ENCODE data around the gene BEST2.
A peak's percentile ranks its signal among the peaks of the same experiment; 100 is the strongest.

BEST2 gene

GRCh38 chr19:12801466-12802266, 50.1 kb downstream of the BEST2 start, which contains the start of the genes PRDX2 and THSD8:
PRDX2 (minus strand) TSS chr19:12801800; CDS start chr19:12801261, 539 bp downstream.
THSD8 (plus strand) TSS chr19:12802069; CDS start chr19:12802072, 3 bp downstream.
- Histone ChIP-seq H3K36me3 (peaks cover 42% of the 10 kb centered on the region), H3K27ac (peak within 1 kb of the TSS; percentile 92), H3K27me3 (ENCODE audit: insufficient read depth, low read depth, severe bottlenecking) (no peaks in the 10 kb centered on the region), H3K9me3 (ENCODE audit: severe bottlenecking) (no peaks in the 10 kb centered on the region), H3K4me3 (ENCODE audit: low read depth, low read length) (peak within 1 kb of the TSS; percentile 86)
- TF ChIP-seq, protein P1, sequence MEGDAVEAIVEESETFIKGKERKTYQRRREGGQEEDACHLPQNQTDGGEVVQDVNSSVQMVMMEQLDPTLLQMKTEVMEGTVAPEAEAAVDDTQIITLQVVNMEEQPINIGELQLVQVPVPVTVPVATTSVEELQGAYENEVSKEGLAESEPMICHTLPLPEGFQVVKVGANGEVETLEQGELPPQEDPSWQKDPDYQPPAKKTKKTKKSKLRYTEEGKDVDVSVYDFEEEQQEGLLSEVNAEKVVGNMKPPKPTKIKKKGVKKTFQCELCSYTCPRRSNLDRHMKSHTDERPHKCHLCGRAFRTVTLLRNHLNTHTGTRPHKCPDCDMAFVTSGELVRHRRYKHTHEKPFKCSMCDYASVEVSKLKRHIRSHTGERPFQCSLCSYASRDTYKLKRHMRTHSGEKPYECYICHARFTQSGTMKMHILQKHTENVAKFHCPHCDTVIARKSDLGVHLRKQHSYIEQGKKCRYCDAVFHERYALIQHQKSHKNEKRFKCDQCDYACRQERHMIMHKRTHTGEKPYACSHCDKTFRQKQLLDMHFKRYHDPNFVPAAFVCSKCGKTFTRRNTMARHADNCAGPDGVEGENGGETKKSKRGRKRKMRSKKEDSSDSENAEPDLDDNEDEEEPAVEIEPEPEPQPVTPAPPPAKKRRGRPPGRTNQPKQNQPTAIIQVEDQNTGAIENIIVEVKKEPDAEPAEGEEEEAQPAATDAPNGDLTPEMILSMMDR (IDR thresholded peaks at IDR 0.05; ENCODE audit: low read depth, low read length) = 0 out of 2 replicates have a peak, but pooled peaks have one; percentile 2
- peak; percentile 82 for DNase-seq

GRCh38 chr19:12802267-12803106, 50.9 kb downstream of the BEST2 start:
- no peak for DNase-seq
- H3K9me3 ChIP-seq (ENCODE audit: severe bottlenecking) = no peaks in the 10 kb centered on the region
- H3K27me3 ChIP-seq (ENCODE audit: insufficient read depth, low read depth, severe bottlenecking) = no peaks in the 10 kb centered on the region
- TF ChIP-seq, protein P1 (IDR thresholded peaks at IDR 0.05; ENCODE audit: low read depth, low read length) = no peak
- H3K4me3 ChIP-seq (ENCODE audit: low read depth, low read length) = peak overlapping the region; percentile 86
- H3K36me3 ChIP-seq = peaks cover 41% of the 10 kb centered on the region
- peak overlapping the region; percentile 92 for H3K27ac ChIP-seq

- Histone ChIP-seq H3K27ac (no peak overlapping the region), H3K36me3 (peaks cover 45% of the 10 kb centered on the region), H3K9me3 (ENCODE audit: severe bottlenecking) (no peaks in the 10 kb centered on the region), H3K27me3 (ENCODE audit: insufficient read depth, low read depth, severe bottlenecking) (no peaks in the 10 kb centered on the region), H3K4me3 (ENCODE audit: low read depth, low read length) (no peak overlapping the region)
- DNase-seq = no peak
- TF ChIP-seq, protein P1 (IDR thresholded peaks at IDR 0.05; ENCODE audit: low read depth, low read length) = no peak
These were observed 52.5 kb downstream of the BEST2 start for GRCh38 chr19:12804051-12804450.

- peak within 1 kb of the TSS; percentile 90 for H3K27ac ChIP-seq
These were observed 54.9 kb downstream of the BEST2 start, which contains the start of gene RNASEH2A for GRCh38 chr19:12806242-12807081. RNASEH2A (plus strand) TSS chr19:12806584; CDS start chr19:12806674, 90 bp downstream.

More at GRCh38 chr19:12806242-12807081, 54.9 kb downstream of the BEST2 start, which contains the start of gene RNASEH2A:
- no peaks in the 10 kb centered on the region for H3K9me3 ChIP-seq (ENCODE audit: severe bottlenecking)
- TF ChIP-seq, protein P1 (IDR thresholded peaks at IDR 0.05; ENCODE audit: low read depth, low read length) = 0 out of 2 replicates have a peak, but pooled peaks have one; percentile 1
- H3K36me3 ChIP-seq = peaks cover 45% of the 10 kb centered on the region
- H3K27me3 ChIP-seq (ENCODE audit: insufficient read depth, low read depth, severe bottlenecking) = no peaks in the 10 kb centered on the region
- H3K4me3 ChIP-seq (ENCODE audit: low read depth, low read length) = peak within 1 kb of the TSS; percentile 62
- peak; percentile 91 for DNase-seq
